HCT116 (cell line): Measurements from ENCODE around the gene ATP13A3. TPM values are rescaled to one million over a fixed set of nuclear protein-coding genes. Genes with fewer than 3 reads are reported as not detected.
"Not testable (repeated sequence)": the region's sequence is repeated elsewhere in the genome, so short reads cannot be mapped to it uniquely, and the experiment has no call there.

Experiments used
- ATAC-seq: fragments of 200-7000 bp; cut with Tn5 transposase; 2 replicates; pipeline ENCODE4 v1.9.1; 2020; ENCODE audit warnings: mild to moderate bottlenecking, moderate library complexity
- BruUV-seq: library from RNA; stranded (reverse); fragments of 400-500 nt; replicated peaks from 2 replicates; lab custom pipeline; 2021; lab: Mats Ljungman, UMichigan
- CTCF ChIA-PET: fragments of 300-600 bp; sonication (Branson Sonifier 250); formaldehyde crosslinking; loops from one replicate; lab custom pipeline; 2021; ENCODE audit warnings: antibody characterized with exemption; lab: Charles Lee
- POLR2A ChIA-PET: fragments of 300-600, 350-600 bp; sonication (Branson Sonifier 250); formaldehyde crosslinking; loops from one replicate; lab custom pipeline; 2021; ENCODE audit warnings: antibody characterized with exemption; lab: Charles Lee
- RAD21 ChIA-PET, 2 experiments: fragments of 300-600 bp; sonication (Branson Sonifier 250); formaldehyde crosslinking; loops; one replicate each; lab custom pipeline; 2023; ENCODE audit warnings: low total read pairs in 2 of 2; ENCODE audit not compliant: uncharacterized antibody in 2 of 2, unreplicated experiment in 2 of 2, low non-redundant PET in 1 of 2; lab: Charles Lee
- DNase-seq: peaks from one replicate; pipeline ENCODE4 v3.0.0-alpha.2; 2010; ENCODE audit warnings: low read depth, low spot score
- H2AFZ ChIP-seq: fragments of 200-600 bp; shearing (Covaris generic), sonication (generic); 2 replicates; pipeline ENCODE4 v1.6.1; 2017; ENCODE audit warnings: low read depth, mixed run types, mixed read lengths, antibody characterized with exemption, low read length; ENCODE audit not compliant: poor library complexity, severe bottlenecking
- H3K27ac ChIP-seq: 2 replicates; pipeline ENCODE4 v1.5.1; 2012; ENCODE audit warnings: low read depth, low read length
- H3K27me3 ChIP-seq: fragments of 200-600 bp; sonication (generic); 2 replicates; pipeline ENCODE4 v1.6.1; 2016; ENCODE audit warnings: mixed run types, low read length, mixed read lengths; ENCODE audit not compliant: insufficient read depth
- H3K36me3 ChIP-seq, 2 experiments: fragments of 200-500 bp in 1 of 2; fragments of 200-600 bp in 1 of 2; sonication (Bioruptor generic) in 1 of 2; sonication (generic) in 1 of 2; 2 replicates each; pipeline versions ENCODE4 v1.5.1 to v1.6.1; 2014 to 2016; ENCODE audit warnings: low read length in 2 of 2, inconsistent platforms in 1 of 2, mixed read lengths in 1 of 2, mixed run types in 1 of 2; ENCODE audit not compliant: insufficient read depth in 2 of 2, control insufficient read depth in 1 of 2
- H3K4me1 ChIP-seq, 2 experiments: fragments of 200-600 bp in 1 of 2; sonication (generic) in 1 of 2; 2 replicates each; pipeline versions ENCODE4 v1.5.1 to v1.6.1; 2012 to 2017; ENCODE audit warnings: low read length in 2 of 2, inconsistent platforms in 1 of 2, mild to moderate bottlenecking in 1 of 2, mixed read lengths in 1 of 2, mixed run types in 1 of 2, moderate library complexity in 1 of 2; ENCODE audit not compliant: insufficient read depth in 2 of 2, control insufficient read depth in 1 of 2
- H3K4me2 ChIP-seq: fragments of 200-600 bp; sonication (generic); 2 replicates; pipeline ENCODE4 v1.6.1; 2017; ENCODE audit warnings: mixed run types, low read length, mixed read lengths
- H3K4me3 ChIP-seq, 2 experiments: fragments of 200-600 bp in 1 of 2; sonication (generic) in 1 of 2; replicated peaks in 1 of 2; 2 replicates each; pipeline ENCODE4 v1.5.1; 2011 to 2016; ENCODE audit warnings: low read length in 2 of 2, control low read depth in 1 of 2, low read depth in 1 of 2, mild to moderate bottlenecking in 1 of 2, mixed read lengths in 1 of 2, mixed run types in 1 of 2
- H3K79me2 ChIP-seq: fragments of 200-600 bp; sonication (generic); 2 replicates; pipeline ENCODE4 v1.6.1; 2017; ENCODE audit warnings: mild to moderate bottlenecking, mixed run types, low read length, moderate library complexity, mixed read lengths; ENCODE audit not compliant: insufficient read depth
- H3K9ac ChIP-seq: fragments of 200-600 bp; sonication (generic); 2 replicates; pipeline ENCODE4 v1.6.1; 2016; ENCODE audit warnings: low read length, mixed read lengths
- H3K9me2 ChIP-seq: fragments of 200-600 bp; sonication (generic), shearing (Covaris generic); 2 replicates; pipeline ENCODE4 v1.6.1; 2017; ENCODE audit warnings: mixed run types, mild to moderate bottlenecking, moderate library complexity; ENCODE audit not compliant: insufficient read depth
- H3K9me3 ChIP-seq, 2 experiments: fragments of 200-500 bp in 1 of 2; fragments of 200-600 bp in 1 of 2; sonication (Bioruptor generic) in 1 of 2; sonication (generic) in 1 of 2; 2 replicates each; pipeline ENCODE4 v1.6.1; 2014 to 2017; ENCODE audit warnings: low read length in 2 of 2, mixed read lengths in 2 of 2, inconsistent platforms in 1 of 2, low read depth in 1 of 2, mild to moderate bottlenecking in 1 of 2, mixed run types in 1 of 2, moderate library complexity in 1 of 2; ENCODE audit not compliant: control insufficient read depth in 1 of 2, insufficient read depth in 1 of 2
- H4K20me1 ChIP-seq: fragments of 200-600 bp; sonication (generic), shearing (Covaris generic); 2 replicates; pipeline ENCODE4 v1.6.1; 2017; ENCODE audit warnings: mixed run types, mild to moderate bottlenecking, moderate library complexity; ENCODE audit not compliant: insufficient read depth
- CEBPB ChIP-seq: IDR thresholded peaks from 2 replicates; pipeline ENCODE4 v1.6.1; 2012; ENCODE audit warnings: low read depth
- EZH2phosphoT487 ChIP-seq: fragments of 200-600 bp; IDR thresholded peaks from 2 replicates; pipeline ENCODE4 v1.6.1; 2018; ENCODE audit warnings: antibody characterized with exemption, borderline replicate concordance
- FOSL1 ChIP-seq: IDR thresholded peaks from 2 replicates; pipeline ENCODE4 v1.6.1; 2012; ENCODE audit warnings: low read depth
- JUND ChIP-seq: IDR thresholded peaks from 2 replicates; pipeline ENCODE4 v1.6.1; 2012
- POLR2A ChIP-seq: IDR thresholded peaks from 2 replicates; pipeline ENCODE4 v1.7.0; 2011; ENCODE audit warnings: borderline replicate concordance; ENCODE audit not compliant: insufficient read depth, insufficient read length; ENCODE audit errors: extremely low read depth
- POLR2AphosphoS5 ChIP-seq: IDR thresholded peaks from 2 replicates; pipeline ENCODE4 v1.6.1; 2011; ENCODE audit warnings: mild to moderate bottlenecking, low read depth, low read length, moderate library complexity
- RAD21 ChIP-seq: IDR thresholded peaks from 2 replicates; pipeline ENCODE4 v1.6.1; 2012; ENCODE audit warnings: low read depth, mild to moderate bottlenecking
- SRF ChIP-seq: IDR thresholded peaks from 2 replicates; pipeline ENCODE4 v1.6.1; 2012; ENCODE audit warnings: low read depth
- TCF7L2 ChIP-seq: IDR thresholded peaks from 2 replicates; pipeline ENCODE4 v1.7.0; 2011; ENCODE audit warnings: borderline replicate concordance, inconsistent platforms; ENCODE audit not compliant: insufficient read depth, insufficient read length; ENCODE audit errors: extremely low read depth
- YY1 ChIP-seq: IDR thresholded peaks from 2 replicates; pipeline ENCODE4 v1.6.1; 2011; ENCODE audit warnings: low read length, low read depth, moderate library complexity, mild to moderate bottlenecking; ENCODE audit not compliant: insufficient replicate concordance; ENCODE audit errors: extremely low read depth
- ZNF274 ChIP-seq: fragments of 200-500 bp; sonication (Bioruptor generic); IDR thresholded peaks from 2 replicates; pipeline ENCODE4 v1.6.1; 2014; ENCODE audit warnings: mild to moderate bottlenecking, low read depth, low read length, inconsistent platforms
- intact Hi-C: fragments of 100-400 bp; cut with micrococcal nuclease; formaldehyde crosslinking; loops from 2 replicates; pipeline ENCODE4 v1.10.0; 2022
- total RNA-seq: library from RNA; stranded (reverse); gene quantifications from one replicate; pipeline ENCODE4 v1.2.1, GENCODE V29; 2021; ENCODE audit not compliant: unreplicated experiment
- TF ChIP-seq, protein P1 (sequence below): IDR thresholded peaks from 2 replicates; pipeline ENCODE4 v1.6.1; 2011; ENCODE audit warnings: mild to moderate bottlenecking, low read length, moderate library complexity; ENCODE audit not compliant: insufficient replicate concordance; ENCODE audit errors: extremely low read depth
- TF ChIP-seq, protein P2 (sequence below): IDR thresholded peaks from 2 replicates; pipeline ENCODE4 v1.6.1; 2012; ENCODE audit warnings: low read depth
- TF ChIP-seq, protein P3 (sequence below): IDR thresholded peaks from 2 replicates; pipeline ENCODE4 v1.6.1; 2012

ATP13A3 gene
- total RNA-seq, 1 experiment from 2014 or later: 139 TPM

DNA sequence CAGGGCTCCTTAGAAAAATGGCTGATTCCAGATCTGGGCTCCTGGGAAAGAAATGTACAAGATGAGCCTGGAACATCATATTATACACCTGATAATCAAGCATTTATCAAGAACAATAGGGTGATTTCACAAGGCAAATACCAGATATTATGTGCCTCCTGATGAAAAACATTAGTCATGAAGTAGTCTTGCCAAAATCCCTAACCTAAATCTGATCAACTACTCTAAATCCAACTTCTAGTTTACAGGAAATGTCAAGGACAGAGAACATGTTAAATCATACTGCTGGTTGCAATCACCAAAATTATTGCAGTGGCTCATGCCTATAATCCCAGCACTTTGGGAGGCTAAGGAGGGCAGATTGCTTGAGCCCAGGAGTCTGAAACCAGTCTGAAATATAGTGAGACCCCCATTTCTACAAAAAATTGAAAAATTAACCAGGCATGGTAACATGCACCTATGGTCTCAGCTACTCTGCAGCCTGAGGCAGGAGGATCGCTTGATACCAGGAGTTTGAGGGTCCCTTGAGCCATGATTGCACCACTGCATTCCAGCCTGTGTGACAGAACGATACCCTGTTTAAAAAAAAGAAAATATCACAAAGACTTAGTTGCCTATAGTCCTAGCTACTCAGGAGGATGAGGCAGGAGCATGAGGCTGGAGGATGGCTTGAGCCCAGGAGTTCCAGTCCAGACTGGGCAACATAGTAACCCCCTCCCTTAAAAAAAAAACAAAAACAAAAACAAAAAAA lies 34.9 kb upstream of the ATP13A3 start:
- Histone ChIP-seq H3K79me2 (no peaks in the 10 kb centered on the region), H3K27ac (no peak overlapping the region), H3K9ac (no peak overlapping the region), H3K27me3 (no peaks in the 10 kb centered on the region), H3K9me3 (no peaks in the 10 kb centered on the region), H3K4me1 (peaks cover 0 to 7% of the 10 kb centered on the region in 2 experiments; a peak in 1 of 4 replicates), H4K20me1 (no peaks in the 10 kb centered on the region), H3K4me3 (no peak overlapping the region), H2AFZ (peak overlapping the region; percentile 57), H3K4me2 (no peak overlapping the region), H3K9me2 (no peaks in the 10 kb centered on the region), H3K36me3 (no peaks in the 10 kb centered on the region)
- intact Hi-C loops: no loop called here
- ChIA-PET RAD21 (no interaction called here), CTCF (no interaction called here), POLR2A (no interaction called here)
- TF ChIP-seq RAD21: no peak
- TF ChIP-seq, protein P1, sequence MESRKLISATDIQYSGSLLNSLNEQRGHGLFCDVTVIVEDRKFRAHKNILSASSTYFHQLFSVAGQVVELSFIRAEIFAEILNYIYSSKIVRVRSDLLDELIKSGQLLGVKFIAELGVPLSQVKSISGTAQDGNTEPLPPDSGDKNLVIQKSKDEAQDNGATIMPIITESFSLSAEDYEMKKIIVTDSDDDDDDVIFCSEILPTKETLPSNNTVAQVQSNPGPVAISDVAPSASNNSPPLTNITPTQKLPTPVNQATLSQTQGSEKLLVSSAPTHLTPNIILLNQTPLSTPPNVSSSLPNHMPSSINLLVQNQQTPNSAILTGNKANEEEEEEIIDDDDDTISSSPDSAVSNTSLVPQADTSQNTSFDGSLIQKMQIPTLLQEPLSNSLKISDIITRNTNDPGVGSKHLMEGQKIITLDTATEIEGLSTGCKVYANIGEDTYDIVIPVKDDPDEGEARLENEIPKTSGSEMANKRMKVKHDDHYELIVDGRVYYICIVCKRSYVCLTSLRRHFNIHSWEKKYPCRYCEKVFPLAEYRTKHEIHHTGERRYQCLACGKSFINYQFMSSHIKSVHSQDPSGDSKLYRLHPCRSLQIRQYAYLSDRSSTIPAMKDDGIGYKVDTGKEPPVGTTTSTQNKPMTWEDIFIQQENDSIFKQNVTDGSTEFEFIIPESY: no peak
- TF ChIP-seq POLR2A: no peak
- no peak for TF ChIP-seq POLR2AphosphoS5
- TF ChIP-seq FOSL1: no peak
- no peak for TF ChIP-seq CEBPB
- TF ChIP-seq SRF: no peak
- TF ChIP-seq EZH2phosphoT487: no peak
- no peak for TF ChIP-seq JUND
- TF ChIP-seq, protein P2, sequence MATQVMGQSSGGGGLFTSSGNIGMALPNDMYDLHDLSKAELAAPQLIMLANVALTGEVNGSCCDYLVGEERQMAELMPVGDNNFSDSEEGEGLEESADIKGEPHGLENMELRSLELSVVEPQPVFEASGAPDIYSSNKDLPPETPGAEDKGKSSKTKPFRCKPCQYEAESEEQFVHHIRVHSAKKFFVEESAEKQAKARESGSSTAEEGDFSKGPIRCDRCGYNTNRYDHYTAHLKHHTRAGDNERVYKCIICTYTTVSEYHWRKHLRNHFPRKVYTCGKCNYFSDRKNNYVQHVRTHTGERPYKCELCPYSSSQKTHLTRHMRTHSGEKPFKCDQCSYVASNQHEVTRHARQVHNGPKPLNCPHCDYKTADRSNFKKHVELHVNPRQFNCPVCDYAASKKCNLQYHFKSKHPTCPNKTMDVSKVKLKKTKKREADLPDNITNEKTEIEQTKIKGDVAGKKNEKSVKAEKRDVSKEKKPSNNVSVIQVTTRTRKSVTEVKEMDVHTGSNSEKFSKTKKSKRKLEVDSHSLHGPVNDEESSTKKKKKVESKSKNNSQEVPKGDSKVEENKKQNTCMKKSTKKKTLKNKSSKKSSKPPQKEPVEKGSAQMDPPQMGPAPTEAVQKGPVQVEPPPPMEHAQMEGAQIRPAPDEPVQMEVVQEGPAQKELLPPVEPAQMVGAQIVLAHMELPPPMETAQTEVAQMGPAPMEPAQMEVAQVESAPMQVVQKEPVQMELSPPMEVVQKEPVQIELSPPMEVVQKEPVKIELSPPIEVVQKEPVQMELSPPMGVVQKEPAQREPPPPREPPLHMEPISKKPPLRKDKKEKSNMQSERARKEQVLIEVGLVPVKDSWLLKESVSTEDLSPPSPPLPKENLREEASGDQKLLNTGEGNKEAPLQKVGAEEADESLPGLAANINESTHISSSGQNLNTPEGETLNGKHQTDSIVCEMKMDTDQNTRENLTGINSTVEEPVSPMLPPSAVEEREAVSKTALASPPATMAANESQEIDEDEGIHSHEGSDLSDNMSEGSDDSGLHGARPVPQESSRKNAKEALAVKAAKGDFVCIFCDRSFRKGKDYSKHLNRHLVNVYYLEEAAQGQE: no peak
- no peak for TF ChIP-seq TCF7L2
- no peak for TF ChIP-seq YY1
- TF ChIP-seq, protein P3, sequence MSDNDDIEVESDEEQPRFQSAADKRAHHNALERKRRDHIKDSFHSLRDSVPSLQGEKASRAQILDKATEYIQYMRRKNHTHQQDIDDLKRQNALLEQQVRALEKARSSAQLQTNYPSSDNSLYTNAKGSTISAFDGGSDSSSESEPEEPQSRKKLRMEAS: no peak
- no peak for TF ChIP-seq ZNF274
- no TSS peak for BruUV-seq
- DNase-seq (no peak), ATAC-seq (no peak)

DNA sequence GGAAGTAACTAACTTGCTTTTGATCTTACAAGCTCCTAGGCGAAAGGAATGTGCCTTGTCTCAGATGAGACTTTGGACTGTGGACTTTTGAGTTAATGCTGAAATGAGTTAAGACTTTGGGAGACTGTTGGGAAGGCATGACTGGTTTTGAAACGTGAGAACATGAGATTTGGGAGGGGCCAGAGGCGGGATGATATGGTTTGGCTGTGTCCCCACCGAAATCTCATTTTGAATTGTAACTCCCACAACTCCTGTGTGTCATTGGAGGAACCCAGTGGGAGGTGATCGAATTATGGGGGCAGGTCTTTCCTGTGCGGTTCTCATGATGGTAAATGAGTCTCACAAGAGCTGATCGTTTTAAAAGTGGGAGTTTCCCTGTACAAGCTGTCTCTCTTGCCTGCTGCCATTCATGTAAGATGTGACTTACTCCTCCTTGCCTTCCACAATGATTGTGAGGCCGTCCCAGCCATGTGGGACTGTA lies 33.9 kb upstream of the ATP13A3 start:
- ATAC-seq, H3K4me1 ChIP-seq, intact Hi-C loops, RAD21 ChIA-PET, H3K79me2 ChIP-seq, H3K9me3 ChIP-seq, H3K9ac ChIP-seq, H4K20me1 ChIP-seq, CTCF ChIA-PET, H3K36me3 ChIP-seq, H3K9me2 ChIP-seq, DNase-seq, H3K27me3 ChIP-seq, H3K4me2 ChIP-seq, BruUV-seq, H3K4me3 ChIP-seq, H3K27ac ChIP-seq: not testable (repeated sequence)
- H2AFZ ChIP-seq: peak overlapping the region; percentile 57
- POLR2A ChIA-PET: interaction anchor here (0.6 kb wide), 1 partner anchor 45 kb away, joined by 4 read pairs; no protein-coding TSS in a partner anchor
